ENCODE measurements around the gene UBE2D1.

DNA sequence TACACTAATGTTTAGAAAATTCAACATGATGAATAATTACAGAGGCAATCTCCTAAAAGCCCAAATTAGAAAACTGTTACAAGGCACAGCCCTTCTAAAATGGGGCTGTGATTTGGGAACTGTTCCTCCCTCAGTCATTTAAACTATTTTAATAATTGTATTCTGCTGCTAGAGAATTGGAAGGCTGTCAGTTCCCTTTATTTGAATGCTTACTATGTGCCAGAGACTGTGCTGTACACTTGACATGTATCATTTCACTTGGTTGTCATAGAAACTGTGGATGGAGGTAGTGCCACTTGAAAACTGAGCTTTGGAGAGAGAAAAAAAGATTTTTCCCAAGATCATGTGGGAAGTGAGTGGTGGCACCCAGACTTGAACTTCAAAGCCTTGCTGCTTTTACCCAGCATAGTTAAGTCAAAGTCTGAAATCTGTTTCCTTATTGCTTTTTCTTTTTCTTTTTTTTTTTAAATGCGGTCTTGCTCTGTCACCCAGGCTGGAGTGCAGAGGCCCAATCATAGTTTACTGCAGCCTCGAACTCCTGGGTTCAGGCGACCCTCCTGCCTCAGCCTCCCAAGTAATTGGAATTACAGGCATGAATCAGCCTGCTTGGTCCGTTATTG, 23.6 kb downstream of the UBE2D1 start:
- TF ChIP-seq ZNF274 (IDR thresholded peaks at IDR 0.05; ENCODE audit: low read depth, low read length) (no peak), YY1 (IDR thresholded peaks at IDR 0.05; ENCODE audit: insufficient read depth, insufficient read length) (no peak)

Measured in NT2/D1 (cell line).